ENCODE data around the gene TRPC4. TPM values are rescaled to one million over a fixed set of nuclear protein-coding genes. Genes with fewer than 3 reads are reported as not detected.

TRPC4 gene
- total and polyA plus RNA-seq, 2 donors (not counting 1 experiment from before 2014, with no cell fraction given), result not detected

DNA sequence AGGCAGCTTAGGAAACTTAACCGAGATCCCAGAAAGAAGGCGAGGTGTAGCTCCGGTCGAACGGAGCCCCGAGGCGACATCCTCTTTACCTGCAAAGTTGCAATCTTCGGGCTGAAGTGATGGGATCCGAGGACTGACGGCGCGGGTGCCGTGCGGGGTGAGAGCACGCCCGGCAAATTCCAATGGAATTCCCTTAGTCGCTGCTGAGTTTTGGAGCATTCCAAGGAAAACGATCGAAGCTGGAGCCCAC lies 141 bp downstream of the TRPC4 start:
- Histone ChIP-seq H3K4me1 (ENCODE audit: control insufficient read depth in 2 of 2, insufficient read depth in 2 of 2, low read length in 2 of 2) (peaks cover 3% of the 10 kb centered on the region in 2 donors), H3K27me3 (replicated peaks in 1 of 4; ENCODE audit: control extremely low read depth in 1 of 4, control insufficient read depth in 3 of 4, insufficient read depth in 4 of 4, low read length in 3 of 4) (peaks cover 0 to 20% (median 8%) of the 10 kb centered on the region in 4 experiments), H2AFZ (ENCODE audit: insufficient read depth, low read depth, low read length, poor library complexity, severe bottlenecking) (no peak overlapping the region), H3K9me3 (ENCODE audit: control extremely low read depth in 1 of 3, control insufficient read depth in 2 of 3, insufficient read depth in 1 of 3, low read length in 2 of 3) (peaks cover 0 to 15% (median 0%) of the 10 kb centered on the region in 3 donors), H3K9ac (ENCODE audit: low read length) (no peak overlapping the region), H3K79me2 (ENCODE audit: control insufficient read depth, insufficient read depth, low read length) (no peaks in the 10 kb centered on the region), H3K36me3 (replicated peaks in 1 of 2; ENCODE audit: control extremely low read depth in 1 of 2, control insufficient read depth in 1 of 2, extremely low read depth in 1 of 2, insufficient read depth in 2 of 2, low read length in 1 of 2) (no peaks in the 10 kb centered on the region), H3K4me3 (ENCODE audit: control extremely low read depth in 1 of 5, extremely low read depth in 1 of 5, insufficient read depth in 1 of 5, low read depth in 2 of 5, low read length in 4 of 5) (no peak overlapping the region), H3K27ac (ENCODE audit: low read length in 2 of 2) (no peak overlapping the region), H3K4me2 (replicated peaks; ENCODE audit: low read depth, low read length, poor library complexity, severe bottlenecking) (no peak overlapping the region), H4K20me1 (ENCODE audit: control insufficient read depth, insufficient read depth, low read length, poor library complexity, severe bottlenecking) (no peaks in the 10 kb centered on the region)
- TF ChIP-seq, protein P1, sequence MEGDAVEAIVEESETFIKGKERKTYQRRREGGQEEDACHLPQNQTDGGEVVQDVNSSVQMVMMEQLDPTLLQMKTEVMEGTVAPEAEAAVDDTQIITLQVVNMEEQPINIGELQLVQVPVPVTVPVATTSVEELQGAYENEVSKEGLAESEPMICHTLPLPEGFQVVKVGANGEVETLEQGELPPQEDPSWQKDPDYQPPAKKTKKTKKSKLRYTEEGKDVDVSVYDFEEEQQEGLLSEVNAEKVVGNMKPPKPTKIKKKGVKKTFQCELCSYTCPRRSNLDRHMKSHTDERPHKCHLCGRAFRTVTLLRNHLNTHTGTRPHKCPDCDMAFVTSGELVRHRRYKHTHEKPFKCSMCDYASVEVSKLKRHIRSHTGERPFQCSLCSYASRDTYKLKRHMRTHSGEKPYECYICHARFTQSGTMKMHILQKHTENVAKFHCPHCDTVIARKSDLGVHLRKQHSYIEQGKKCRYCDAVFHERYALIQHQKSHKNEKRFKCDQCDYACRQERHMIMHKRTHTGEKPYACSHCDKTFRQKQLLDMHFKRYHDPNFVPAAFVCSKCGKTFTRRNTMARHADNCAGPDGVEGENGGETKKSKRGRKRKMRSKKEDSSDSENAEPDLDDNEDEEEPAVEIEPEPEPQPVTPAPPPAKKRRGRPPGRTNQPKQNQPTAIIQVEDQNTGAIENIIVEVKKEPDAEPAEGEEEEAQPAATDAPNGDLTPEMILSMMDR (IDR thresholded peaks at IDR 0.05), result no peak
- TF ChIP-seq EZH2 (IDR thresholded peaks at IDR 0.05; ENCODE audit: borderline replicate concordance, insufficient read depth, low read depth, low read length, poor library complexity, severe bottlenecking), result no peak
- CTCF ChIA-PET, result no interaction called here
- ATAC-seq (ENCODE audit: low read depth) (no peak), DNase-seq (no peak)
- WGBS (ENCODE audit: insufficient coverage), result 6% methylated on average over 18 of the region's 19 CpGs
- intact Hi-C loops (cut with micrococcal nuclease), result no loop called here
- POLR2A ChIA-PET, result no interaction called here
- no peaks in the 10 kb centered on the region for H3K4me1 Mint-ChIP-seq
- H3K4me3 Mint-ChIP-seq, result no peak overlapping the region
- H3K27me3 Mint-ChIP-seq, result peaks cover 25% of the 10 kb centered on the region
- no peak overlapping the region for H3K27ac Mint-ChIP-seq
- H3K9me3 Mint-ChIP-seq (ENCODE audit: insufficient read depth), result no peaks in the 10 kb centered on the region

DNA sequence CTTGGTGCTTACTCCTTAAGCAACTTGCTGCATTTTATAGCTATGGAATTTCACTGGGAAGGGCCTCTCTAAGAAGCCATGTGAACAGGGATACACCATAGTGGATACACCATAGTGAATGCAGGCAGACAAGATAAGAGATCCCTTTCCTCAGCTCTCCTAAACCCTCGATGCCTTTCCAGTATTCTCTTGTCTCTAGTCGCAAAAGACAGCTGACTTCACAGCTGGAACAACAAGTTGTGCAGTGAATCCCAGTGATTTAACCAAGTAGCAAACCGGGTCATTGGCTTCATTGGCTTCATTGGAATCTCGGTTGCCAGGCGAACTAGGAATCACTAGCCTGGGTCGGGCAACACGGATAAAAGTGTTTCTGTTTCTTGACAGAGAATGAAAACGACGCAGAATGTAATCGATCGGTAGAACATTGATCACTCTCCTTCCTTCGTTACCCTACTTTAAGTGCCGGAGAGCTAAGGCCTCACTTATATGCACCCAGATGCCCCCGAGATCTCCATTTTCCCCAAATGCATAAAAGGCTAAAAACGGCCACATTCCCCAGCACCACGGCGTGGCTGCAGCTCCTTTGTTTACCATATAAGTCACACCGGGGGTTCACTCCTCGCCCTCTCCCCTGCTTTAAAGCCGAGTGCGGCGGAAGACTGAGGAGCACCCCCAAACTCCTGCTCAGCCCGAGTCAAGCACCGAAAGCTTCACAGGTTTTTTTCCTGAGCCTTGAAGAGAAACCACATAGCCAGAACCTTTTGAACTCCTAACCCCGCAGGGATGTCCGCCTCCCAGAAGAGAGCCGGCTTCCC lies 674 bp downstream of the TRPC4 start:
- H3K4me1 Mint-ChIP-seq, result no peaks in the 10 kb centered on the region
- peaks cover 0 to 20% (median 8%) of the 10 kb centered on the region in 4 experiments for H3K27me3 ChIP-seq (replicated peaks in 1 of 4; ENCODE audit: control extremely low read depth in 1 of 4, control insufficient read depth in 3 of 4, insufficient read depth in 4 of 4, low read length in 3 of 4)
- ChIA-PET CTCF (no interaction called here), POLR2A (no interaction called here)
- no peak overlapping the region for H2AFZ ChIP-seq (ENCODE audit: insufficient read depth, low read depth, low read length, poor library complexity, severe bottlenecking)
- no peaks in the 10 kb centered on the region for H3K36me3 ChIP-seq (replicated peaks in 1 of 2; ENCODE audit: control extremely low read depth in 1 of 2, control insufficient read depth in 1 of 2, extremely low read depth in 1 of 2, insufficient read depth in 2 of 2, low read length in 1 of 2)
- no peak overlapping the region for H3K4me3 ChIP-seq (ENCODE audit: control extremely low read depth in 1 of 5, extremely low read depth in 1 of 5, insufficient read depth in 1 of 5, low read depth in 2 of 5, low read length in 4 of 5)
- H3K4me3 Mint-ChIP-seq, result no peak overlapping the region
- no peaks in the 10 kb centered on the region for H4K20me1 ChIP-seq (ENCODE audit: control insufficient read depth, insufficient read depth, low read length, poor library complexity, severe bottlenecking)
- H3K27ac Mint-ChIP-seq, result no peak overlapping the region
- DNase-seq (no peak), ATAC-seq (ENCODE audit: low read depth) (no peak)
- WGBS (ENCODE audit: insufficient coverage), result 10% methylated on average over 27 of the region's 27 CpGs
- H3K9ac ChIP-seq (ENCODE audit: low read length), result no peak overlapping the region
- peaks cover 25% of the 10 kb centered on the region for H3K27me3 Mint-ChIP-seq
- H3K79me2 ChIP-seq (ENCODE audit: control insufficient read depth, insufficient read depth, low read length), result no peaks in the 10 kb centered on the region
- H3K27ac ChIP-seq (ENCODE audit: low read length in 2 of 2), result no peak overlapping the region
- no peak for TF ChIP-seq EZH2 (IDR thresholded peaks at IDR 0.05; ENCODE audit: borderline replicate concordance, insufficient read depth, low read depth, low read length, poor library complexity, severe bottlenecking)
- TF ChIP-seq, protein P1 (IDR thresholded peaks at IDR 0.05), result no peak
- H3K4me1 ChIP-seq (ENCODE audit: control insufficient read depth in 2 of 2, insufficient read depth in 2 of 2, low read length in 2 of 2), result peaks cover 3% of the 10 kb centered on the region in 2 donors
- no peak overlapping the region for H3K4me2 ChIP-seq (replicated peaks; ENCODE audit: low read depth, low read length, poor library complexity, severe bottlenecking)
- intact Hi-C loops (cut with micrococcal nuclease), result no loop called here
- peaks cover 2% of the 10 kb centered on the region for H3K9me3 Mint-ChIP-seq (ENCODE audit: insufficient read depth)
- H3K9me3 ChIP-seq (ENCODE audit: control extremely low read depth in 1 of 3, control insufficient read depth in 2 of 3, insufficient read depth in 1 of 3, low read length in 2 of 3), result peaks cover 0 to 15% (median 0%) of the 10 kb centered on the region in 3 donors
